Endothelial cell (in vitro differentiated cells): Measurements from ENCODE around the gene C2CD4D. TPM values are rescaled to one million over a fixed set of nuclear protein-coding genes. Genes with fewer than 3 reads are reported as not detected.
"Not testable (repeated sequence)": the region's sequence is repeated elsewhere in the genome, so short reads cannot be mapped to it uniquely, and the experiment has no call there.

Experiments
- DNase-seq: peaks from one replicate; pipeline ENCODE4 v3.0.0; 2021; ENCODE audit warnings: low spot score
- H3K27ac Mint-ChIP-seq: one replicate; pipeline ENCODE4 v1.8.0; 2021; ENCODE audit warnings: mixed read lengths, inconsistent platforms; ENCODE audit not compliant: unreplicated experiment
- H3K27me3 Mint-ChIP-seq: one replicate; pipeline ENCODE4 v1.8.0; 2021; ENCODE audit warnings: mild to moderate bottlenecking, moderate library complexity, mixed read lengths, inconsistent platforms; ENCODE audit not compliant: unreplicated experiment
- H3K36me3 Mint-ChIP-seq: one replicate; pipeline ENCODE4 v1.8.0; 2021; ENCODE audit warnings: mild to moderate bottlenecking, low read depth, mixed read lengths, inconsistent platforms; ENCODE audit not compliant: unreplicated experiment
- H3K4me1 Mint-ChIP-seq: one replicate; pipeline ENCODE4 v1.8.0; 2021; ENCODE audit warnings: mild to moderate bottlenecking, mixed read lengths, inconsistent platforms; ENCODE audit not compliant: unreplicated experiment
- H3K4me3 Mint-ChIP-seq: one replicate; pipeline ENCODE4 v1.8.0; 2021; ENCODE audit warnings: mild to moderate bottlenecking, mixed read lengths, inconsistent platforms; ENCODE audit not compliant: unreplicated experiment
- H3K9me3 Mint-ChIP-seq: one replicate; pipeline ENCODE4 v1.8.0; 2021; ENCODE audit warnings: mixed read lengths, inconsistent platforms; ENCODE audit not compliant: unreplicated experiment
- CTCF ChIP-seq: fragments of 200-600 bp; sonication (generic); IDR thresholded peaks from one replicate; pipeline ENCODE4 v1.5.0; 2021; ENCODE audit warnings: antibody characterized with exemption; ENCODE audit not compliant: unreplicated experiment
- long read RNA-seq: library from polyadenylated mRNA; unstranded; transcript quantifications from one replicate; pipeline ENCODE4 v2.0.0, GENCODE V29; 2020; ENCODE audit not compliant: unreplicated experiment
- total RNA-seq: library from RNA; stranded (reverse); fragmentation: NEBNext Ultra II Directional; extraction: Animal tissue kit (Norgen Biotek cat#: 25700); gene quantifications from one replicate; pipeline ENCODE4 v1.2.1, GENCODE V29; 2021; ENCODE audit not compliant: unreplicated experiment

Gene C2CD4D
- total RNA-seq, result 0.95 TPM
- long read RNA-seq, partial matches to known transcripts, result 0 of 1 reads
- long read RNA-seq, other reads (novel, unspliced or antisense), result 1 of 1 reads

- Mint-ChIP-seq H3K4me1 (peaks cover 46% of the 10 kb centered on the region), H3K4me3 (peak within 1 kb of the TSS; percentile 73), H3K36me3 (peaks cover 15% of the 10 kb centered on the region), H3K9me3 (no peaks in the 10 kb centered on the region), H3K27me3 (peaks cover 19% of the 10 kb centered on the region), H3K27ac (peak within 1 kb of the TSS; percentile 67)
- peak; percentile 61 for DNase-seq
- no peak for TF ChIP-seq CTCF
Observed at GRCh38 chr1:151839457-151840403, at the start of gene C2CD4D. Gene C2CD4D (minus strand): TSS chr1:151839820. CDS start chr1:151838989, 831 bp downstream.

- H3K9me3 Mint-ChIP-seq, result no peaks in the 10 kb centered on the region
- H3K4me1 Mint-ChIP-seq, result peaks cover 8% of the 10 kb centered on the region
- peak; percentile 38 for TF ChIP-seq CTCF
- no peak overlapping the region for H3K27ac Mint-ChIP-seq
- DNase-seq, result no peak
- H3K4me3 Mint-ChIP-seq, result no peak overlapping the region
- peaks cover 6% of the 10 kb centered on the region for H3K36me3 Mint-ChIP-seq
- peaks cover 5% of the 10 kb centered on the region for H3K27me3 Mint-ChIP-seq
Observed at GRCh38 chr1:151888972-151889570, 49.5 kb upstream of the C2CD4D start.

- no peak for TF ChIP-seq CTCF
- no peak for DNase-seq
- H3K9me3 Mint-ChIP-seq, result no peaks in the 10 kb centered on the region
- H3K4me1 Mint-ChIP-seq, result peaks cover 8% of the 10 kb centered on the region
- H3K36me3 Mint-ChIP-seq, result no peaks in the 10 kb centered on the region
- no peak overlapping the region for H3K4me3 Mint-ChIP-seq
- H3K27me3 Mint-ChIP-seq, result peaks cover 2% of the 10 kb centered on the region
- H3K27ac Mint-ChIP-seq, result no peak overlapping the region
Observed at GRCh38 chr1:151887028-151887427, 47.4 kb upstream of the C2CD4D start.

GRCh38 chr1:151885479-151885878 is 45.9 kb upstream of the C2CD4D start:
- H3K9me3 Mint-ChIP-seq, result no peaks in the 10 kb centered on the region
- no peaks in the 10 kb centered on the region for H3K4me1 Mint-ChIP-seq
- H3K4me3 Mint-ChIP-seq, result no peak overlapping the region
- TF ChIP-seq CTCF, result no peak
- DNase-seq, result no peak
- H3K27ac Mint-ChIP-seq, result no peak overlapping the region
- H3K27me3 Mint-ChIP-seq, result peaks cover 2% of the 10 kb centered on the region
- H3K36me3 Mint-ChIP-seq, result no peaks in the 10 kb centered on the region

- not testable (repeated sequence) for H3K36me3 Mint-ChIP-seq, DNase-seq, H3K27ac Mint-ChIP-seq, H3K9me3 Mint-ChIP-seq, H3K4me3 Mint-ChIP-seq, H3K27me3 Mint-ChIP-seq, H3K4me1 Mint-ChIP-seq
Observed at GRCh38 chr1:151884879-151885278, 45.3 kb upstream of the C2CD4D start.

- H3K27ac Mint-ChIP-seq, H3K36me3 Mint-ChIP-seq, DNase-seq, H3K9me3 Mint-ChIP-seq, H3K27me3 Mint-ChIP-seq, H3K4me3 Mint-ChIP-seq, H3K4me1 Mint-ChIP-seq: not testable (repeated sequence)
Observed at GRCh38 chr1:151884445-151884844, 44.8 kb upstream of the C2CD4D start.

- H3K27me3 Mint-ChIP-seq, H3K27ac Mint-ChIP-seq, H3K4me3 Mint-ChIP-seq, DNase-seq, H3K4me1 Mint-ChIP-seq, H3K9me3 Mint-ChIP-seq, H3K36me3 Mint-ChIP-seq: not testable (repeated sequence)
Observed at GRCh38 chr1:151883898-151884297, 44.3 kb upstream of the C2CD4D start.

GRCh38 chr1:151882918-151883317 is 43.3 kb upstream of the C2CD4D start:
- not testable (repeated sequence) for H3K9me3 Mint-ChIP-seq, H3K27me3 Mint-ChIP-seq, H3K27ac Mint-ChIP-seq, H3K36me3 Mint-ChIP-seq, H3K4me3 Mint-ChIP-seq, H3K4me1 Mint-ChIP-seq, DNase-seq
